ENCODE measurements around the gene TIE1. TPM values are rescaled to one million over a fixed set of nuclear protein-coding genes. Genes with fewer than 3 reads are reported as not detected.

The TIE1 gene
- polyA plus RNA-seq, 1 donor: 18.7 TPM

DNA sequence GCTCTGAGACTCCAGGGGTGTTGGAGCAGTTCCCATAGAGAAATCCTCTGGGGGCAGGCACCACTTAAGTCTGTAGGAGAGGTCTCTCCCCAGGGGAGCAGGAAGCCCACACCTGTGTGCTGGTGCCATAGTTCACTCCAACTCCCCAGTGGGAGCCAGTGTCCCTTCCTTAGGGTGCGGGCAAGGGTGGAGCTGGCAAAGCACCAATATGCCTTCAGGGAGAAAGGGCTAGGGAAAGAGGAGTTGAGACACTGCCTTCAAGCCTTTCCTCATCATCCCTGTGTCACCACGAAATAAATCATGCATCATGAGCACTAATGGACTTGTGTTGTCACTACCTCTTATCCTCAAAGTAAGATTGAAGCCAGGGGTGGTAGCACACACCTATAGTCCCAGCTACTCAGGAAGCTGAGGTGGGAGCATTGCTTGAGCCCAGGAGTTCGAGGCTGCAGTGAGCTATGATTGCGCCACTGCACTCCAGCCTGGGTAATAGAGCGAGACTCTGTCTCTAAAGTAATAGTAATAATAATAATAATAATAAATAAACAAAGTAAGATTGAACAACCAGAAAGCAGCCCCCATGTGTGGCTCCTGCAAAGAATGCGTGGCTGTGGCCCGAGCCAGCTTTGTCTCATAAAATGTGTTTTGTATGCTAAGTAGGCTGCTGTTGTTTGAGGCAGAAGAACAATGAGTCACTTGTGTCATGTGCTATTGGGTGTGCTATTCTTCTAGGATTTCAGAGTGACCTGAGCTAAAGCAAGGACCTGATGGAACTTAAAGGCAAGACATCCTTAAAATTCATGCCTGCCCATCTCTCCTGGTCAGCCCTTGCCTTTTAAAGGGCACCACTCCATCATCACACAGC, 6.7 kb upstream of the TIE1 start:
- H3K36me3 ChIP-seq (ENCODE audit: control insufficient read depth, insufficient read depth, low read length): no peaks in the 10 kb centered on the region
- WGBS (ENCODE audit: insufficient coverage, low lambda C conversion rate): no CpG with 5 or more reads among the region's 7 CpGs
- H3K4me1 ChIP-seq (ENCODE audit: control insufficient read depth, insufficient read depth, low read length): peaks cover 7% of the 10 kb centered on the region
- no peaks in the 10 kb centered on the region for H3K9me3 ChIP-seq (ENCODE audit: control insufficient read depth, low read depth, low read length)
- no peak overlapping the region for H3K27ac ChIP-seq (ENCODE audit: low read length)
- no peak for DNase-seq
- no peak overlapping the region for H3K4me3 ChIP-seq (ENCODE audit: low read length)
- H3K27me3 ChIP-seq (ENCODE audit: control insufficient read depth, insufficient read depth, low read length): no peaks in the 10 kb centered on the region

DNA sequence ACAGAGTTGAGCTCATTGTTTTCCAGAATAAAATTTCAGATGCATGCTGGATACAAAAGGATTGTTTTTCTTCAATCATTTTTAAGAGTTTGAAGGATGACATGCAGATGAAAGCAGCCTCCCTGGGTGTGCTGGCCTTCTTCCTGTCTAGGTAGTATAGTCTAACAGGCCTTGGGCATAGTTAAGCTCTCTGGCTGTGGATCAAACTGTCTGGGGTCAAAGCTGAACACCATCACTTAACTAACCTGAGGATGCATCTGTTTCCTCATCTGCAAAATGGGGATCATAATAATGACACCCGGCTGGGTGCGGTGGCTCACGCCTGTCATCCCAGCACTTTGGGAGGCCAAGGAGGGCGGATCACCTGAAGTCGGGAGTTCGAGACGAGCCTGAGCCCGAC, 6.0 kb upstream of the TIE1 start:
- Histone ChIP-seq H3K4me1 (ENCODE audit: control insufficient read depth, insufficient read depth, low read length) (peaks cover 4% of the 10 kb centered on the region), H3K9me3 (ENCODE audit: control insufficient read depth, low read depth, low read length) (no peaks in the 10 kb centered on the region), H3K36me3 (ENCODE audit: control insufficient read depth, insufficient read depth, low read length) (no peaks in the 10 kb centered on the region), H3K4me3 (ENCODE audit: low read length) (no peak overlapping the region), H3K27me3 (ENCODE audit: control insufficient read depth, insufficient read depth, low read length) (no peaks in the 10 kb centered on the region), H3K27ac (ENCODE audit: low read length) (no peak overlapping the region)
- no CpG with 5 or more reads among the region's 8 CpGs for WGBS (ENCODE audit: insufficient coverage, low lambda C conversion rate)
- no peak for DNase-seq

DNA sequence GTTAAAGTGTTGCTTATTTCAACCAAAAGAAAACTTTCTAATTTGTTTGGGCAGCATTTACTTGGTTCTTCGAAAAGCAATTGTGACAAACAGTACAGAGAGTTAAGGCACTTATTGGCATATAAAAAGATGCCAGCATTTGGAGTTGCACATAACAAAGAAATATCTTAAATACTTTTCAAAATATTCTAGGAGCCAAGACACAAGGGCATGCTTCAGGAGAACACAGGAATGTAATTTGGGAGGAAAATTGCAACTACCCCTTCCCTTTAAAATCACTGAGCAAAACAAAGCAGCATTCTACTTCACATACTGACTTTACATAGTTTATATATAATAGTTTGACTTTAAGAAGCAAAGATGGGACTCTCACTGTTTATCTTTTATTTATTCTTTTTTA, 4.6 kb upstream of the TIE1 start:
- DNase-seq: no peak
- no CpG with 5 or more reads among the region's 1 CpG for WGBS (ENCODE audit: insufficient coverage, low lambda C conversion rate)
- Histone ChIP-seq H3K4me1 (ENCODE audit: control insufficient read depth, insufficient read depth, low read length) (peaks cover 4% of the 10 kb centered on the region), H3K9me3 (ENCODE audit: control insufficient read depth, low read depth, low read length) (no peaks in the 10 kb centered on the region), H3K36me3 (ENCODE audit: control insufficient read depth, insufficient read depth, low read length) (no peaks in the 10 kb centered on the region), H3K27me3 (ENCODE audit: control insufficient read depth, insufficient read depth, low read length) (no peaks in the 10 kb centered on the region), H3K4me3 (ENCODE audit: low read length) (no peak overlapping the region), H3K27ac (ENCODE audit: low read length) (no peak overlapping the region)

DNA sequence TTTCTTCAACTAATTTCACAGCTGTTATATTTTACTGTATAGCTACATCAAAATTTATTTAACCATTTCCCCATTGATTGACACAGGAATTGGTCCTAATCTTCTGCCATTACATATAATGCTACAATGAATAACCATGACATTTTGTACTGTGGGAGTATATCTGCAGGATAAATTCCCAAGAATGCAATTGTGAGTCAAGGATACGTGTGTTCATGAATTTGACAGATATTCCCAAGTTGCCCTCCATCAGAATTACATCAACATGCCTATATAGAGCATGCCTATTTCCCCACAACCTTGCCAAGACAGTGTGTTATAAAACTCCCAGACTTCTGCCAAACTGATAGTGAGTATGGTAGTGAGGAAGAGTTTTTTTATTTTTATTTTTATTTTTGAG, 2.7 kb upstream of the TIE1 start:
- no peak overlapping the region for H3K27ac ChIP-seq (ENCODE audit: low read length)
- no CpG with 5 or more reads among the region's 1 CpG for WGBS (ENCODE audit: insufficient coverage, low lambda C conversion rate)
- H3K4me1 ChIP-seq (ENCODE audit: control insufficient read depth, insufficient read depth, low read length): peaks cover 9% of the 10 kb centered on the region
- no peaks in the 10 kb centered on the region for H3K27me3 ChIP-seq (ENCODE audit: control insufficient read depth, insufficient read depth, low read length)
- no peaks in the 10 kb centered on the region for H3K36me3 ChIP-seq (ENCODE audit: control insufficient read depth, insufficient read depth, low read length)
- no peaks in the 10 kb centered on the region for H3K9me3 ChIP-seq (ENCODE audit: control insufficient read depth, low read depth, low read length)
- H3K4me3 ChIP-seq (ENCODE audit: low read length): no peak overlapping the region
- no peak for DNase-seq

DNA sequence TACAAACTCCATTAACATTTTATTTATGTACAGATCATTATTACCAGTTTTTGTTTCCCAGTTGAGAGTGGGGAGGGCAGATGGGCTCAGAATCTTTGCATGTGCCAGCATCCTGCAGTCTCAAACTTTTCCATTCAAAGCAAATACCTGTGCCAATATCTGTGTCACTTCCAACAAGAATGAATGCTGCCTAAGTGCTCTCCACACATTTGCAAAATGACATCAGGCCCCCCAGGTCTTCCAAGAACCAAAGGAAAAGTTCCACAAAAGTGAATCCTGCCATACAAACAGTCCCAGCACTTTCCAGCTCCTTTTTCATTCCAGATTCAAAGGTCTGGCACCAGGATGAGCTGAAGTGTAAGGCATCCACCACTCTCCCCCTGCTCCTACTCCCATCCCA, 1.7 kb upstream of the TIE1 start:
- no peaks in the 10 kb centered on the region for H3K27me3 ChIP-seq (ENCODE audit: control insufficient read depth, insufficient read depth, low read length)
- no peak overlapping the region for H3K27ac ChIP-seq (ENCODE audit: low read length)
- H3K4me1 ChIP-seq (ENCODE audit: control insufficient read depth, insufficient read depth, low read length): peaks cover 18% of the 10 kb centered on the region
- no peaks in the 10 kb centered on the region for H3K9me3 ChIP-seq (ENCODE audit: control insufficient read depth, low read depth, low read length)
- H3K36me3 ChIP-seq (ENCODE audit: control insufficient read depth, insufficient read depth, low read length): no peaks in the 10 kb centered on the region
- no peak overlapping the region for H3K4me3 ChIP-seq (ENCODE audit: low read length)
- no peak for DNase-seq

DNA sequence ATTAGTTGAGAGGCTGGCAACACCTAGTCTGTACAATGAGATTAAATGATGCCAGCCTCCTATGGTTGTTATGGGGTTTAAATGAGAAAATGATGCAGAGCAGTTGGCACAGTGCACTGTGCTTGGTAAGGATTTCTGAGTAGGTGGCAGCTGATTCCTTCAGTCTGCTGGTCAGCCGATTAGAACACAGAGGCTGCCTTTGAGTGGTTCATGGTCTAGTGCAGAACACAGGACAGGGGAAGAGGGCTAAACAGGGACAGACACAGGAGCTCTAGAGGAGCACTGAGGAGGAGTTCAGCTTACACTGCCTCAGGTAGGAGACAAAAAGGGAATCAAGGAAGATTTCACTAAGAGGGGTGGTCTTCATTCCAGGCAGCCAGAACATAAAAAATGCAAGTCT, 1.4 kb downstream of the TIE1 start:
- no peak for DNase-seq
- Histone ChIP-seq H3K27ac (ENCODE audit: low read length) (peak overlapping the region; percentile 2), H3K9me3 (ENCODE audit: control insufficient read depth, low read depth, low read length) (no peaks in the 10 kb centered on the region), H3K4me1 (ENCODE audit: control insufficient read depth, insufficient read depth, low read length) (peaks cover 15% of the 10 kb centered on the region), H3K27me3 (ENCODE audit: control insufficient read depth, insufficient read depth, low read length) (no peaks in the 10 kb centered on the region), H3K4me3 (ENCODE audit: low read length) (no peak overlapping the region), H3K36me3 (ENCODE audit: control insufficient read depth, insufficient read depth, low read length) (no peaks in the 10 kb centered on the region)
- no CpG with 5 or more reads among the region's 1 CpG for WGBS (ENCODE audit: insufficient coverage, low lambda C conversion rate)

DNA sequence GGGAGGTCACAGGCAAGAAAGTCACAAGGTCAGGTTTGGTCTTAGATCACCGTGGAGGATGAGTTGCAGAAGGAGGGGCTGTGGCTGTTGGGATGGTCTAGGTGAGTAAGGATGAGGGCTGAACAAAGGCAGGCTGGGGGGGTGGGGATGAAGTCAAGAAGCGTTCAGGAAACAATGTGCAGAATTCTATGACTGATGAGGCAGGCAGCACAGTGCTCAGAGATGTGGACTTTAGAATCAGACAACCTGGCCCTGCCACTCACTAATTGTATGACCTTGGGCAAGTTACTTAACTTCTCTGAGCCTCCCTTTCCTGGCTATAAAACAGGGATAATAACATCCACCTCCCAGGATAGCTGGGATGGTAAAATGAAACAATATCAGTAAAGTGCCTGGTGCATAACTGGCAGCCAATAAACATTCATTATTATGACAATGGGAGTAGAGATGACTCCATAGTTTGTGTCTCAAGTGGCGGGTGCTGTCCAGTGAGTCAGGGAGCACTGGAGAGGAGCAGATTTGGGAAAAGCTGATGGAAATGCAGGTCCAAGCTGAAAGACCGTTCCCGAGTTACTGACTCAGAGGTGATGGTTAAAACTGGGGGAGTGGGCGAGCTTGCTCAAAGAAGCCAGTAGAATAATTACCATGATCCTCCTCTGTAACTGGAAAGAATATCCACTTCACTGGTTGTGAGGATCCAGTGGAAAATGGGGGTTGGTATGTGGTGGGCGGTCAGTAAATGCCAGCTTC, 2.1 kb downstream of the TIE1 start:
- H3K27me3 ChIP-seq (ENCODE audit: control insufficient read depth, insufficient read depth, low read length): no peaks in the 10 kb centered on the region
- H3K27ac ChIP-seq (ENCODE audit: low read length): peak overlapping the region; percentile 30
- no CpG with 5 or more reads among the region's 7 CpGs for WGBS (ENCODE audit: insufficient coverage, low lambda C conversion rate)
- peaks cover 15% of the 10 kb centered on the region for H3K4me1 ChIP-seq (ENCODE audit: control insufficient read depth, insufficient read depth, low read length)
- H3K9me3 ChIP-seq (ENCODE audit: control insufficient read depth, low read depth, low read length): no peaks in the 10 kb centered on the region
- H3K4me3 ChIP-seq (ENCODE audit: low read length): no peak overlapping the region
- H3K36me3 ChIP-seq (ENCODE audit: control insufficient read depth, insufficient read depth, low read length): no peaks in the 10 kb centered on the region
- DNase-seq: peak; percentile 63 to 85

DNA sequence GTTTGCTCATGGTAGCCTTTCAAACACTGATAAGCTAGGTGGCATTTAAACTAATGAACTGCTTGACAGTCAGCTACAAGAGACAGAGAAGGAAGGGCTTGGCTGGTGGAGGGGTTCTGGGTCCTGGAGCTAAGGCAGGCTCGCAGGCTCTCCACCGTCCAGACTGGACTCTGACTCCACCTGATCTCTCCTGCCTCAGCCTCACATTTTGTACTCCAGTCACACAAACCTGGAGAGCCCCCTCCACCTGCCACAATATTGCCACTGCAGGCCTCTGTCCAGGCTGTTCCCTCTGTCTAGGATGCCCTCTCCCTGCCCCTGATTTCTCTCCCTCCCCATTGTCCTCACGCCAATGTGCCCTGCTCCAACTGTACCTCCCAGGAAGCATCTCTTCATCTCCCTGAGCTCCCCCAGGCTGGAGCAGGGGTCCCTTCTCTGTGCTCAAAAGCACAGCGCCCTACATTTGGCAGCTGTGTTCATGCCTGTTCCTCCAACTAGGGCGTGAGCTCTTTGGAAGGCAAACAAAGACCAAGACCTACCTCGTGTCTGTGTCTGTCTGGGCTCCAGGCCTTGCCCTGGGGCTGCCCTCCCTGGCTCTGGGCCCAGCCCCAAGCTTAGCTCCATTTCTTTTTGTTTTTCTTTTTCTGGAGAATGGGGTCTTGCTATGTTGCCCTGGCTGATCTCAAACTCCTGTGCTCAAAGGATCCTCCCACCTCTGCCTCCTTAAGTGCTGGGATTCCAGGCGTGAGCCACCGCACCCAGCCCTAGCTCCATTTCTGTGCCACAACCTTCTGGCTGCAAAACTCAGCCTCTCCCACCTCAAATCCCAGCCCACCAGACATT, 2.9 kb downstream of the TIE1 start:
- Histone ChIP-seq H3K36me3 (ENCODE audit: control insufficient read depth, insufficient read depth, low read length) (no peaks in the 10 kb centered on the region), H3K9me3 (ENCODE audit: control insufficient read depth, low read depth, low read length) (no peaks in the 10 kb centered on the region), H3K27ac (ENCODE audit: low read length) (peak overlapping the region; percentile 30), H3K4me3 (ENCODE audit: low read length) (no peak overlapping the region), H3K4me1 (ENCODE audit: control insufficient read depth, insufficient read depth, low read length) (peaks cover 15% of the 10 kb centered on the region), H3K27me3 (ENCODE audit: control insufficient read depth, insufficient read depth, low read length) (no peaks in the 10 kb centered on the region)
- no peak for DNase-seq
- WGBS (ENCODE audit: insufficient coverage, low lambda C conversion rate): 100% methylated on average over 1 of the region's 8 CpGs

DNA sequence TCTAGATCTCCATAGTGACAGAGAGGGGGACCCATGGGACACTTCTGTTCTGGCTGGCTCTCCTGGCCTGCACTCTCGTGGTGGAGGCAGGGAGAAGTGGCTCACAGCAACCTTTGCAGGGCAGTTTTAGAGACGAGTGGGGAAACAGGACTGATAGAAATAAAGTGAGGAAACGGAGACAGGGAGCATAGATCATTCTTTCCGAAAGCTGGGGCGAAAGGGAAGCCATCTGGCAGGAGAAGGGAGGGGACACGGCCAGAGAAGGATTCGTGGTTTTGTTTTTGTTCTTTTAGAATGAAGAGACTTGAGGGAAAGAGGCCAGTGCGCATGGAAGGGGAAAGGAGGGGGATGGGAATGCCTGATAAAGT, 3.5 kb downstream of the TIE1 start:
- Histone ChIP-seq H3K9me3 (ENCODE audit: control insufficient read depth, low read depth, low read length) (no peaks in the 10 kb centered on the region), H3K27ac (ENCODE audit: low read length) (no peak overlapping the region), H3K4me3 (ENCODE audit: low read length) (no peak overlapping the region), H3K36me3 (ENCODE audit: control insufficient read depth, insufficient read depth, low read length) (no peaks in the 10 kb centered on the region), H3K27me3 (ENCODE audit: control insufficient read depth, insufficient read depth, low read length) (no peaks in the 10 kb centered on the region), H3K4me1 (ENCODE audit: control insufficient read depth, insufficient read depth, low read length) (peaks cover 15% of the 10 kb centered on the region)
- WGBS (ENCODE audit: insufficient coverage, low lambda C conversion rate): 60% methylated on average over 4 of the region's 8 CpGs
- no peak for DNase-seq

DNA sequence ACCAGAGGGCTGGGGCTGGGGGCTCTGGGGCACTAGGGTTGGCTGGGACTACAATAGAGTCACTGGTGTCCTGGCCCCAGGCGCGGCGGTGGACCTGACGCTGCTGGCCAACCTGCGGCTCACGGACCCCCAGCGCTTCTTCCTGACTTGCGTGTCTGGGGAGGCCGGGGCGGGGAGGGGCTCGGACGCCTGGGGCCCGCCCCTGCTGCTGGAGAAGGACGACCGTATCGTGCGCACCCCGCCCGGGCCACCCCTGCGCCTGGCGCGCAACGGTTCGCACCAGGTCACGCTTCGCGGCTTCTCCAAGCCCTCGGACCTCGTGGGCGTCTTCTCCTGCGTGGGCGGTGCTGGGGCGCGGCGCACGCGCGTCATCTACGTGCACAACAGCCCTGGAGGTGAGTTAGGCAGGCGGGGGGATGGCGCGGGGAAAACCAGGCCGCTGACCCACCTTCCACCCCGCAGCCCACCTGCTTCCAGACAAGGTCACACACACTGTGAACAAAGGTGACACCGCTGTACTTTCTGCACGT, 4.1 kb downstream of the TIE1 start:
- H3K27me3 ChIP-seq (ENCODE audit: control insufficient read depth, insufficient read depth, low read length): no peaks in the 10 kb centered on the region
- WGBS (ENCODE audit: insufficient coverage, low lambda C conversion rate): no CpG with 5 or more reads among the region's 46 CpGs
- H3K9me3 ChIP-seq (ENCODE audit: control insufficient read depth, low read depth, low read length): no peaks in the 10 kb centered on the region
- H3K27ac ChIP-seq (ENCODE audit: low read length): no peak overlapping the region
- peaks cover 15% of the 10 kb centered on the region for H3K4me1 ChIP-seq (ENCODE audit: control insufficient read depth, insufficient read depth, low read length)
- no peak overlapping the region for H3K4me3 ChIP-seq (ENCODE audit: low read length)
- H3K36me3 ChIP-seq (ENCODE audit: control insufficient read depth, insufficient read depth, low read length): no peaks in the 10 kb centered on the region
- DNase-seq: no peak
